ENCODE data around the gene CPLX3.
A peak's percentile ranks its signal among the peaks of the same experiment; 100 is the strongest.

Gene CPLX3

DNA sequence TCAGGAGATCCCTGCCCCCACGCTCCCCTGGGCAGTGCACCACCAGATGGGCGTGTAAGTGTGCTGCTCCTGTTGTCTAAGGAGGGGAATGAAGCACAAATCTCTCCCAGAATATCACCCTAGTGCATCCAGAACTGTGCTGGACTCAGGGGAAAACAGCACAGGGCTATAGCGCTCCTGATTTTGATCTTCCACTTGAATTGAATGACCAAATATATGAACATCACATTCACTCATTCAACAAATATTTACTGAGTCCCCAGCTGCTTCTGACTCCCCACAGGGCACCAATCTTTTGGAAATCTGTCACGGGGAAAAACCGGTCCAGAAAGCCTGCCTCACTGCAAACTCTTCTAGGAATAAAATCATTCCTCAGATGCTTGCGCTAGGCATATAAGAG is 2.4 kb downstream of the CPLX3 start:
- DNase-seq (ENCODE audit: low spot score) = no peak

DNA sequence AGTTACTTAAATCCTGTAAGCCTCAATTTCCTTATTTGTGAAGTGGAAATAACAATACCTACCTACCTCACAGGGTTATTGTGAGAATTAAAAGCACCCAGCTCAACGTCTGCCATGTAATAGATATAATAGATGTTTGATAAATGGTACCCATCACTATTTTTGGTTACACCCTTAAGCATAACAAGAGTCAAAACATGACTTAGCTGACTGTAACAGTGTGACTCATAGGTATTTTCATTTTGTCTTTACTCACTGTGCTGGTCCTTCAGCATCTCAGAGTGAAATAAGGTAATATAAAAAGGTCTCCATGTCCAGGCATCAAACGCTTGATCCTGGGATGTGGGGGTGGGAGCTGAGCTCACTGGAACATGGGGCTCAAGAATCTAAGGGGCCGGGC is 3.1 kb downstream of the CPLX3 start:
- no peak for DNase-seq (ENCODE audit: low spot score)

DNA sequence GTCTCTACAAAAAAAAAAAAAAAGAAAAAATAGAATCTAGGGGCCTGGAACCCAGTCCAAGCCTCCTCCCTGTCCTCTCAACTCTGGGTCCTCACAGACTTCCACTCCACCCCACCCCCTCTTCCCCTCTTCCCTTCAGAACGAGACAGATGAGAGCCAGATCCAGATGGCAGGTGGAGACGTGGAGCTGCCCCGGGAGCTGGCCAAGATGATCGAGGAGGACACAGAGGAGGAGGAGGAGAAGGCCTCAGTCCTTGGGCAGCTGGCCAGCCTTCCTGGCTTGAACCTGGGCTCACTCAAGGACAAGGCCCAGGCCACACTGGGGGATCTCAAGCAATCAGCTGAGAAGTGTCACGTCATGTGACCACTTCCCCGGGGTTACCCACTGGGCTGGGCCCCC is 3.6 kb downstream of the CPLX3 start:
- DNase-seq (ENCODE audit: low spot score) = no peak

DNA sequence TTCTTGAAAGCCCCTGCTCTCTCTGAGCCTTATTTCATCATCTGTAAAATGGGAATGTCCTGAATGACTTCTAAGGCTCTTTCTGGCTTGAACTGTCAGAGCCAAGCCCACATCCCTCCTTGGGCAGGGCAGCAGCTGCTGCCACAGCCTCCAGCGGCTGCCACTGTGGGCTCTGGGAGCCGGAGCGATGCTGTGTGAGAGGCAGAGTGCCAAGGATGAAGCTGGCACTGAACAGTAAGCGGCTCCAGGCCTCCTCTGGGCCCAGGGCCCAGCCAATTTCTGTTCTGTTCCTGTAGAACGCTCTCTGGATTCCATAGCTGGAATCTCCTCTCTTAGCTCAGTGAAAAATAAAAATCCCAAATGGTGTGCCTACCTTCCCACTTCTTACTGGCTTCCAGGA is 4.4 kb downstream of the CPLX3 start:
- DNase-seq (ENCODE audit: low spot score) = peak; percentile 68

DNA sequence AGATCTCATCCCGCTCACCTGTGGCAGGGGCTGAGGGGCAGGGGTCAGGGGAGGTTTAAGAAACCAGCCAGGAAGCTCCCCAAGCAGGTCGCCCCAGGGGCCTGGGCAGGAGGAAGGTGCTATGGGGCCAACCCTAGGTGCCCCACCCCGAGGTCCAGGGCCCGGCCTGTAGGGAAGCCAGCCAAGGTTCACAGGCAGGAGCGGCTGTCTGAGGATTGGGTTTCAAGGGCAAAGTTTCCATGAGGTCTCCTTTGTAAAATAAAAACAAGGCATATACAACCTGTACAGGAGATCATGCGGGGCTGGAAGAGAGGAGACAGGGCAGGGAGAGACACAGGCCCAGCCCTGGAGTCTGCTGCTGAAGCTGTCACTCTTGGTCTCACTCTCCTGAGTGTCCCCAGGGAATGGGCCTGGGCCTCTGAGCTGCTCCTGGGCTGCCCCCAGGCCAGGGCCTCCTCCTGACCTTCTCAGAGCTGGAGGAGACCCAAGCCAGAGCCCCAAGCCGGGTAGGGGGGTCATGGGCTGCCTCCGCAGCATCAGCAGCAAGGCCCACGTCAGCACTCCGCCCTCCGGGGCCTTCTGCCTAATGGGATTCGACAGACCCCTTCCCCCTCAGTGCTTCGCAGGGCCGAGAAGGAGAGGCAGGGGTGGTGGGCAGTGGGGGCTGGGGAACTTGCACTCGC is 5.5 kb downstream of the CPLX3 start:
- no peak for DNase-seq (ENCODE audit: low spot score)

DNA sequence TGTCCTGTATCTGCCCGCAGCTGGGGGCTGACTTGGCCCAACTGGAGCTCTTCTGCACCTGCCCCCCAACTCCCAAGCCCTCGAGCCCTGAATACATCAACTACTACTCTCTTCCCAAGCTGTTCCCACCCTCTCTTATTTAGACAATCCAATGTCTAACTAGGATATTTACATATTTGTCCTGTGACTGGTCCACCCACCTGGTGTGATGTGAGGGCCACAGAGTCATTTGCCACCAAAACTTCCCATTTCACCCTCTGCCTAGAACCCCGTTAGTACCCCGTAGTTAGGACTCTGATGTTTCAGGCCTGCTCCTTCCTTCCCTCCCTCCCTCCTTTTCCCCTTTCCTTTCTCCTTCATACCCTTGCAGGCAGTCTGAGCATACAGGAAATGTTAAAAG is 6.4 kb downstream of the CPLX3 start:
- no peak for DNase-seq (ENCODE audit: low spot score)

DNA sequence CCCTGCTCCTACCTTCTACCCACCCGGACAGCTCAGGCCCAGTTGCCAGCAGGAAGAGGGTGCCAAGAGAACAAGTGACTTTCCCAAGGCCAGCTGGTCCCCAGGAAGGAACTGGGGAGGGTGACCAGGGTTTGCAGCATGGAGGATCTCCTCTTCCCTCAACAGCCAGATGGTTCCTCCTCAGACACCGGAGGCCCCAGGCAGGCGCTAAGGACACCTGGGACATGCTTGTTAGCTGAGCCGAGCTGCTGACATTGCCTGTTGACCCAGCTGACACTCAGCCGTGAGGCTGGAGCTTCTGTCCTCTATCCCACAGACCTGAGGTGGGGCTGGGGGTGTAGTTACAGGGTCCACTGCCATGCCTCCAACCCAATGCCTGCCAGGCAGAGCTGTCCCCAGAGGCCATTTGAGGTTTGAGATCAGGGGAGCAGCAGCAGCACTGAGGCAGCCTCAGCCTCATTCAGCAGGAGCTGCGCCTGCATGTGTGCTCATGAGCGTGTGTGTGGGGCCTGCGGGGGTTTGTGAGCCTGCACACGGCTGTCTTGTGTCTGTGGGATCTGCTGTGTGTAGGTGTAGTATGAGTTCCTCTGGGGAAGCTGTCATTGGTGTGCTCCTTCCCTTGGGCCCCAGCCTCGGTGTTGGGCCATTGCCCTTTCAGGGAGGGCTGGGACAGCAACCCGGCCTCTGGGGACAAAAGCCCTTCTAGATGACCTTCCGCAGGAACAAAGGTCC is 7.1 kb downstream of the CPLX3 start:
- DNase-seq (ENCODE audit: low spot score) = peak; percentile 76

DNA sequence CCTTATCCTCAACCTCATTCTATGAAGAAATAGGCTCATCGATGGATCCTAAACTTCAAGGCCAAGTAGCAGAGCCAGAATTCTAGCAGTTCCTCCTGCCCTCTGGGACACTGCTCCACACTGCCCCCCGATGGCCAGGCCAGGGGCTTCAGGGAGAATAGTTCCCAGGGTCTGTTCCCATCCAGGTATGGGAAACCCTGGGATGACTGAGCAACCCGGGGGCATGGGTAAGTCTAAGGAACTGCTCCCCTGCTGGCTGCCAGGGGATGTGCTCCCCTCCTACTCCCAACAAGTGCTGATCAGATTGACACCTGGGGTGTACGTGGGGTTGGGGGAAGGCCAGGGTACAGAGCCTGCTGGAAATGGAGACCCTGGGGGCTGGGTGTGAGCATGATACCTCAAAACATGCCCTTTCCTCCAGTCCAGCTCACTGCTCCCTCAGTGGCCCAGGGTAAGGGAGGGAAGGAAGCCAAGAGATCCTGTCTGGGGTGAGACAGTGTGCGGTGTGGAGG is 8.9 kb downstream of the CPLX3 start:
- peak; percentile 38 for DNase-seq (ENCODE audit: low spot score)

DNA sequence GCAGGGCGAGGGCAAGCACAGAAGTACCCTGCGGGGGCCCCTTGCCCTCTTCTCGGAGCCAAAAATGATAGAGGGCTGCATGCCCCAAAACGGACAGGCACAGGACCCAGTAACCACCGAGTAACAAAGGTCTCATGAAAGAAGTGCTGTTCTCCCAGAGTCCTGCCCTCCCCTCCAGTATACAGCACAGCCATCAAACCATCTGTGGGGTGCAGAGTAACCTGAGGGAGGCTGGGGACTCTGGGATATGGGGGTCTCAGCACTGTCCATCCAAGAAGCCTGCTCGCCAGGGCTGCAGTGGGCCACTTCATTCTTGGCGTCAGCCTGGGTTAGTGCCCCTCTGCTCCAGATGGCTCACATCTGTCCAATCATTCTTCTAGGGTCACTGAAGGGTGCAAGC is 10.4 kb downstream of the CPLX3 start:
- no peak for DNase-seq (ENCODE audit: low spot score)

DNA sequence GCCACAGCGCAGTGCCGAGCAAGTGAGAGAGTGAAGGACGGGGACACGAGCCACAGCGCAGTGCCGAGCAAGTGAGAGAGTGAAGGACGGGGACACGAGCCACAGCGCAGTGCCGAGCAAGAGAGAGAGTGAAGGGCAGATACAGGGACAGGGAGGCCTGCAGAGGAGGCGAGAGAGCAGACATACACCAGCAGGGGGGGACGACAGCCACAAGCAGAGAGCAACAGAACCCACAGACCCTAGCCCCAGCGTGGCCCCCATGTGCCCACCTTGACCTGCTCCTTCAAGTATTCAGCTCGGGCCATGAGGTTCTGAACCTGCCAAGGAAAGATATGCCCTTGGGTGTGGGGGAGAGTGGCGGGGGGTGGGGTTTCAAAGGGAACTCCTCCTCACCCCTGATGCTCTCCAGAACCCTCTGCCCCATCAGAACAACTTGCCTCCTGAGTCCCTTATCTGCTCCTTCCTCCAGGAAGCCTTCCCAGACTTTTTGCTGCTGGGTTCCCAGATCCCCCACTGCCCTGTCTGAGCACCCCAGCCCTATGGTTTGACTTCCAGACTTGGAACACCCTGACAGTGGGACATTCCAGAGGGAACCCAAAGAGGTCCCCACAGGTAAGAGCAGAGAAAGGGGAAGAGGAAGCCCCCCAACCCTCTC is 11.2 kb downstream of the CPLX3 start:
- DNase-seq (ENCODE audit: low spot score) = no peak

DNA sequence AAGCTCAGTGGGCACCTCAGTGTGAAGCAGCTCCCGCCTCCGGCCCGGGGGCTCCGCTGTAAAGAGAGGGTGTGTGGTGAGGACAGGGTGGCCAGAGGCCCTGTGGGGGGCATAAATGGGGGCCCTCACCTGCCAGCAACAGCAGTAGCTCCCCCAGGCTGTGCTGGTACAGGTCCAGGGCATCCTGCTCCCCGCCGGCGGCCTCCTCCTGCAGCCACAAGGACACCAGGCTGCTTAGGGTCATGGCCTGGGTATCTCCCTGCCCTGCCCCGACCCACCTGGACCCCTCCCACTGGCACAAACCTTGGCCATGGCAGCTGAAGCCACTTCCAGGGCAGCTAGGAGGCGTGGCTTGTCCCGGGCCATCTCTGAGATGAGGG is 11.7 kb downstream of the CPLX3 start:
- no peak for DNase-seq (ENCODE audit: low spot score)

DNA sequence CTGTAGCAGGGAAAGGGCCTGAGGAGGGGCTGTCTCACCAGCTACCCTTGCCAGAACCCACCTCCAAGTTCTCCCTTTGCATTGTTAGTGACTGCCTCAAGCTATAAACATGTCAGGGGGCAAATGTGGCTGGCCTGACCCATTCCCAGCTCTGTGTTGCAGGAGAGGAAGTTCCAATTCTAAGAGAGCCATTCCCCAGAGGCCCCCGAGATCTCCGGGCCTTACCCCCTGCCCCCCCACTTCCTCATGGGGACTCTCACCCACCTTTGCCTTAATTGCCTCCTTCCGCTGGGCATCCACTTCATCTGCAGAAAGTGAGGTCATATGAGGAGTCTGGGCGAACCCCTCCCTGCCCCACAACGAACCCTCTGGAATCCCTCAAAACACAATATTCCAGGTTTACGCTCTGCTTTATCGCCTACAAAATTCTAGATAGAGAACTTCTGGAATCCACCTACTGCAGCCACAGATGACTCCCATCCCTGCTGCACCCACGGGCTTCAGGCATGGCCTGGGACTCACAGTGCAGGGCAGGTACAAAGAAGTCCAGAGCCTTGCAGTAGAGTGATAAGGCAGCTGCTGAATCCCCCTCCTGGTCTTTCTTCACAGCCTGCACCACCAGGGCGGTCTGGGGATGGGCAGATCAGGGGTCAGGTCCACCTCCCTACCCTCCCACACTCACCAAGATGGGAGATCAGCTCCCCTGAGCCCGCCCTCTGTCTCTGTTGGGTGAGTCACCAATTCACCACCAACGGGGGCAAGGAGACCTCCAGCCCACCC is 12.5 kb downstream of the CPLX3 start:
- no peak for DNase-seq (ENCODE audit: low spot score)

DNA sequence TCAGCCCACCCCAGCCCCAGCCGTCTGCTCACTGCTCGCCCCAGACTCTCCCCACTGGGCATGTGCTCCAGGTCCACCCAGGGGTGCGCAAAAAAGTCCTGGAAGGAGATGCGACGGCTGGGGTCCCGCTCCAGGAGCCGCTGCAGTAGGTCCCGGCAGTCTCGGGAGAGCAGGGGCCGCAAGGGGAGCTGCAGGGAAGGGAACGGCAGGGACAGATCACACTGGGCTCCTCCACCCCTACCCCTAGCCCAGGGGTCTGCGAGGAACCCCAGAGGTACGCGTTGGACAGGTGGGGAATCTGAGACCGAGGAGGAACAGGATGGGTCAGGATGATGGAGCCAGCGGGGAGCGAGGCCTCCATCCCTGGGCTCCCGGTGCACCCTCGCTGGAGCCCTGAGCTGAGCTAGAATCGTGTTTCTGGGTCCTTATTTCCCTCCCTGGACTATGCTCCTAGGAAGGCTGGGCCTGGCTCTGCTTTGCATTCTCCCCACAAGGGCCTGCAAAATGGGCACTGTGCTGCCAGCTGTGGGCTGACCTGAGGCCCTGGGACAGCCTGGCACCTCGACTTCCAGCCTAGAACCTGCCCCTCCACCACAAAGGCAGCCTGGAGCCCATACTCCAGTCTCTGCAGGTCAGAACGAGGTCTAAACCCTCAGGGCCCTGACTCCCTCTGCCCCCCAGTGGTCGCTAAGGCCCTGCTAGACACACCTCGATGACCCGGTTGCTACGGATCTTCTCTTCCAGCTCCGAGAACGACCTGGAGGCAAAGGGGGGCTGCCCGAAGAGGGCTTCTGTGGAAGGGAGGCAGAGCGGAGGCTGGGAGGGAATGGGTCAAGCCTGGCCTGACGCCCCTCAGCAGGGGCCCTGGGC is 13.3 kb downstream of the CPLX3 start:
- DNase-seq (ENCODE audit: low spot score) = no peak

DNA sequence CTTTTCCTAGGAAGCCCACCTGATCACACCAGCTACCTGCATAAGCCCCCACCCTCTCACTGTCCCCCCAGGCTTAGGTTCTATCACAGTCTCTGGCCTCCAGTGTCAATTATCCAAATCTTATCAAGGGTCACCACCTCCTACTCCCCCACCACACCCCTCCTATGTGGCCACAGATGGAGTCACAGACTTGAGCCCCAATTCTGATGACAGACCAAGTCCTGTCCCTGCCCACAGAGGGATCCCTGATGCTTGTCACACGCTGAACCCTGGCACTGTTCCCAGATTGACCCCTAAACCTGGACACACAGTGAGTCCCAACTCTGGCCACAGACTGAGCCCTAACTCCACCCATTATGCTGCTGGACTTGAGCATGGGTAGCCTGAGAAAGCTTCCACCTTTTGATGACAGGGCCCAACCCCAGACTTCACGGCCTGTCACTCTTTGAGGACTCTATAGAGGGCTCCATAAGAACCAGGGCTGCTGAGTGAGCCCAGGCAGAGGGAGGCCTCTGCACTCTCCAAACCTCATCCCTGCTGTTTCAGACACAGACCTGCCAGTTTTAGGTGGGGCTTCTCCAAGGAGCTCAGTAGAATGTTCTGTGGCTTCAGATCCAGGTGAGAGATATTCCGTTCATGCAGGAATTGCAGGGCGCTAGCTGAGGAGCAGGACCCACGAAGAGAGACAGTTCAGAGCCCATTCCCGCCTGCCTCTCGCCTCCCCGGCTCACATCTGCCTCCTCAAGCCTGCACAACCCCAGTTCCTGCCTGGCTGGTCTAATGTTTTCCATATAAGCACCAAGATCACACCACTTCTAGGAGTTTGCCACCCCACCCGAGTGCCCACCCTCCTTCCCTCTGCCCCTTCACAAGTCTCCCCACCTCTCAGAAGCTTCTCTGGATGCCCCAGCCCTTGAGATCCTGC is 14.7 kb downstream of the CPLX3 start:
- no peak for DNase-seq (ENCODE audit: low spot score)

DNA sequence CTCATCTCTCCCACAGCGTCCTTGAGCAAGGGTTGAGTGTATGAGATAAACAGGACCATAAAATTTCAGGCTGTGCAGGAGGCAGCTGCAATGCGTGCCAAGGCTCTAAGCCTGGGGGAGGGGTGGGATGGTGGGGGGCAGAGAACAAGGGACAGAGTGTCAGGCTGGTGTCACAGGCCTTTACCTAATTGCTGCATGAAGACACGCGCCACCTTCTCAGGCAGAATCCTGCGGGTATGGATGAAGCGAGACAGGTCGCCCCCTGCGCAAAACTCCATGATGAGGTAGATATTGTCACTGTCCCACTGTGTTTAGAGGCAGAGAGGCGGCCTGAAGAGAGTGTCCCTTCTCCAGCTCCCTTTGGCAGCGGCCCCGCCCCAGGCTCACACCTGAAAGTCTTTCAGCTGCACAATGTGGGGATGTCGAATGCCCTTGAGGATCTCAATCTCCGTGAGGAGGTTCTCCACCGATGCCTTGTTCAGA is 15.5 kb downstream of the CPLX3 start:
- DNase-seq (ENCODE audit: low spot score) = no peak

DNA sequence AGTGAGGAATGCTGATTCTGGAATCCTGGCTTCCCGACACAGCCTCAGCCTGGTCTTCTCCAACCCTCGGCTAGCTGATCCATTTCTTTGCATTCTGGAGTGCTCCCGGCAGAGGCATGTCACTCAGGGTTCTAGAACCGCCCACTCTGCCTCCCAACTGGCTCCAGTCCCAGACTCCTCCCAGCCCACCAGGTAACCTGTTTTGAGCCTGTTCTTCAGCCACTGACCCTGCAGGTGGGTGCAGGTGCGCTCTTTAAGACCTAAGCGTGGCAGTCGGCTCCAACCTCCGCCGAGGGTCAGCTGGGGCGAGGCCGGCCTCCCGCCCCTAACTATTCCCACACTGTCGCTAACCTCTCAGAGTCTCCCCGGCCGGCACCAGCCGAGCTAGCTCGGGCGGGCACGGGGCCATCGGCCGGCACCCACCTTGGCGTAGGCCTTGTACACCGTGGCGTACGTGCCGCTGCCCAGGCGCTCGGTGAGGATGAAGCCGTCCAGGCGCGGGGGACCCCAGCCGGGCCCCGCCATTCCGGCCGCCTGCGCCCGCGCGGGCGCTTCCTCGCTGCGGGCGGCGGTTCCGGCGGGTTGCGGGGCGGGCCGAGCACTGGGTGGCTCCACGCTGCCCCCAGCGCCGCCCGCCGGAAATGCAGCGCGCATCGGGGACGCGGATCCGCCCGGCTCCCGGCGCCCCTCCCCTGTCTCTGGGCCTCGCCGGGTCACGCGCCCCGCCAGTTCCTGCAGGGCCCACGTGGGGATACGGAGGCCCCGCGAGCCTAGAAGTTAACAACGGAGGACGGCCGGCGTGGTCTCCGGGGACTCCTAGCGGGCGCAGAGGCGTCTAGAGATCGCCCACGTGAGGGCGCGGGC is 16.4 kb downstream of the CPLX3 start, which contains the start of gene ULK3:
Gene ULK3, minus strand, starts transcription at position 576 of the 864 bp plus-strand sequence. Its CDS starts 51 bp downstream, at position 525.
- peak; percentile 91 for DNase-seq (ENCODE audit: low spot score)

DNA sequence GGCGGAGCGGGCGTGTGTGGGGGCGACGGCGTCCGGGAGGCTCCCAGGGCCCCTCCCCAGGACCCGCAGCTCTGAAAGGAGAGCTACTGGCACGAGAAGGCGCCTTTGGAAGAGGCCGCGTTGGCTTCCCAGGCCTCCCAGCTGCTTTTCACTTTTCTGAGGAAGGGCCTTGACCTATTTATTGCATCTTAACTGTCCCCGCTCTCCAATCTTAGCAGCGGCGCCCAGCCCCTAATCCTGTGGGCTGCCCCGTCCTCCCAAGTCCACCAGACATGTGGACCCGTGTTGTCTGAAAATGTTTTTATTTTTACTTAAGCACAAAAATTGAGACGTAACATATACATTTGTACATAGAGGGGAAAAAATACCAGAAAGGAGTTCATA is 17.0 kb downstream of the CPLX3 start:
- no peak for DNase-seq (ENCODE audit: low spot score)

DNA sequence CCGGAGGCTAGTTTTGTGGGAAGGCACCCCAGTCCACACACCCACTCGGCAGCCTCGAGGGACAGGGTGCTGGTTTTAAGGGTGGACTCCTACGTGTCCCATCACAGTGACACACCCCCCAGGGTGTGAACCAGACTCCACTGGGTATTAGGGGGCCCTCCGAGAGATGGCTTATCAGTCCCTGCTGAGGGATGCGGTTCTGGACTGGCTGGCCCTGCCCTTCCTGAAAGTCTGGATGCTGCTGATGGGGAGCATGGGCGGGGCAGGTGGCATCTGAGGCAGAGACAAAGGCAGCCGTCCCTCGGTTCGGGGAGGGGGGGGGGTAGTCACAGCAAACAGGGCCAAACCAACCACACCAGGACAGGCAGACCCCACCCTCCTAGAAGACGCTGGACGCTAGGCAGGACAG is 17.5 kb downstream of the CPLX3 start:
- no peak for DNase-seq (ENCODE audit: low spot score)
